Measurements from ENCODE around the gene ATG101. TPM values are rescaled to one million over a fixed set of nuclear protein-coding genes. Genes with fewer than 3 reads are reported as not detected.

Gene ATG101
- total and polyA plus RNA-seq, 4 donors = 12.9 to 31.8 (median 29.4) TPM

- peak; percentile 56 for TF ChIP-seq FOXA2 (IDR thresholded peaks at IDR 0.05)
- TF ChIP-seq FOXA1 (IDR thresholded peaks at IDR 0.05) = no peak
- no peak for TF ChIP-seq HNF4G (IDR thresholded peaks at IDR 0.05)
- peak; percentile 72 to 88 for TF ChIP-seq HNF4A (conservative IDR thresholded peaks at IDR 0.05)
- no peak for TF ChIP-seq GABPA (IDR thresholded peaks at IDR 0.05 in 1 of 2, conservative IDR thresholded peaks at IDR 0.05 in 1 of 2)
- no peak for TF ChIP-seq ZBTB33 (IDR thresholded peaks at IDR 0.05)
- TF ChIP-seq SP1 (IDR thresholded peaks at IDR 0.05) = peak; percentile 88
- peak; percentile 8 for TF ChIP-seq CTCF (IDR thresholded peaks at IDR 0.05; ENCODE audit: low read depth, low read length, missing input control)
- peak; percentile 79 for TF ChIP-seq NR2F2 (IDR thresholded peaks at IDR 0.05)
- TF ChIP-seq TAF1 (conservative IDR thresholded peaks at IDR 0.05) = no peak
- TF ChIP-seq ATF3 (IDR thresholded peaks at IDR 0.05) = no peak
- peak; percentile 74 for TF ChIP-seq REST (IDR thresholded peaks at IDR 0.05)
- peak; percentile 80 for TF ChIP-seq MAX (IDR thresholded peaks at IDR 0.05)
- peak; percentile 76 for TF ChIP-seq YY1 (IDR thresholded peaks at IDR 0.05)
- TF ChIP-seq RXRA (IDR thresholded peaks at IDR 0.05) = peak; percentile 84 to 95
- TF ChIP-seq RAD21 (IDR thresholded peaks at IDR 0.05) = peak; percentile 47 to 50
- TF ChIP-seq EGR1 (IDR thresholded peaks at IDR 0.05; ENCODE audit: low read depth in 2 of 2) = peak in 1 of 2 donors; percentile 55
- TF ChIP-seq JUND (IDR thresholded peaks at IDR 0.05) = peak in 1 of 2 donors; percentile 65
- Histone ChIP-seq H3K9me3 (ENCODE audit: control insufficient read depth in 4 of 4, low read length in 3 of 4) (no peaks in the 10 kb centered on the region), H3K9ac (ENCODE audit: low read depth in 1 of 2, low read length in 2 of 2) (peak overlapping the region; percentile 25 to 68), H3K4me3 (ENCODE audit: low read depth in 1 of 3, low read length in 3 of 3) (peak overlapping the region in 1 of 3 donors; percentile 23), H3K36me3 (ENCODE audit: control insufficient read depth in 4 of 4, insufficient read depth in 3 of 4, low read depth in 1 of 4, low read length in 3 of 4) (no peaks in the 10 kb centered on the region), H3K27ac (ENCODE audit: low read depth in 1 of 2, low read length in 2 of 2) (peak overlapping the region; percentile 61 to 76), H3K4me1 (ENCODE audit: control insufficient read depth in 4 of 4, insufficient read depth in 4 of 4, low read length in 3 of 4) (peaks cover 0 to 19% (median 9%) of the 10 kb centered on the region in 4 donors), H3K27me3 (ENCODE audit: control insufficient read depth in 4 of 4, insufficient read depth in 4 of 4, low read length in 3 of 4) (no peaks in the 10 kb centered on the region)
- 36% methylated on average over 7 of the region's 7 CpGs for WGBS
- no peak for DNase-seq (ENCODE audit: low spot score)
Observed at GRCh38 chr12:52093346-52093745, 23.6 kb downstream of the ATG101 start.

All from liver (tissue), 9 donors.